ENCODE results near the gene PDE1C.
A peak's percentile ranks its signal among the peaks of the same experiment; 100 is the strongest.

PDE1C gene

GRCh38 chr7:31986878-31987518 lies 83.2 kb downstream of the PDE1C start:
- DNase-seq = peak; percentile 45

GRCh38 chr7:31982962-31983361 lies 87.2 kb downstream of the PDE1C start:
- DNase-seq = no peak

DNA sequence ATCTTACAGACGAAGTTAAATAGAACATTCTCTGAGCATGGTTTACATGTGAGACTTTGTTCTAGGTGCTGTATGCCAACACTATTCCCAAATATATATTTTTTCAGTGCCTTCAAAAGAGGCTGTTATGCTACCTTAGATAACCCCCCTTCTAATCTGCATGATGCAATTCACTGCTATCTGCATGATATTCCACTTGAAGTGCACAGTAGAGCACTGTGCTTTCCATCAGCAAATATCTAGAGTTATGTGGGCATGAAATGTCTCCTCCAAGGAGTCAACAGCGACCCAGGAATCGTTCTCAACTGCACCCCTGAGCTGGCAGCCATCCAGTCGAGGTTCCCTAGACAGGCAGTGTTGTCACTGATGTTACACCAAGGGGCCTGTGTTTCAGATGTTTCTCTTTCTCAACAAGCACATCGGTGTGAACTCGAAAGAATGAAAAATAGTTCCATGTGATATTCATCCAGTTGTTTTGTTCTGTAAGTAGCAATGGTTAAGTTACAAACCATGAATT lies 88.3 kb downstream of the PDE1C start:
- DNase-seq = no peak

- DNase-seq = no peak
Measured at GRCh38 chr7:31979690-31980330, 90.4 kb downstream of the PDE1C start.

- no peak for DNase-seq
Measured at GRCh38 chr7:31975546-31975945, 94.7 kb downstream of the PDE1C start.

DNA sequence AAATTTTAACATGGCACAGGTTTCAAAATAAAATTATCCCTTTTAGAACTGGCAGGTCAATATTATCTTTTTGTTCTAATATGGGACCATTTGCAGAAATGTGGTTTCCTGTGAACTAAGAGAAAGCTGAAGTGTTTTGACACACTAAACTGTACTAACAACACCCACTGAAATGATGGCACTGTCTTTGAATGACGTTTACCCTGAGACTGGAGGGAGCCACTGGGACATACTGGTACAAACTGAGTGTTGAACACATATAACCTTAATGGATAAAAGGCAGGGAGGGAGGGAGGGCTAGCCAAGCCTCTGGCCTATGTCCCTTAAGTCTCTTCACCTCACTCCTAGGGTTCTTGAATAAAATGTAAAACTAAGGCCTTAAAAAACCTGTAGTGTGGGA lies 95.9 kb downstream of the PDE1C start:
- DNase-seq = no peak

DNA sequence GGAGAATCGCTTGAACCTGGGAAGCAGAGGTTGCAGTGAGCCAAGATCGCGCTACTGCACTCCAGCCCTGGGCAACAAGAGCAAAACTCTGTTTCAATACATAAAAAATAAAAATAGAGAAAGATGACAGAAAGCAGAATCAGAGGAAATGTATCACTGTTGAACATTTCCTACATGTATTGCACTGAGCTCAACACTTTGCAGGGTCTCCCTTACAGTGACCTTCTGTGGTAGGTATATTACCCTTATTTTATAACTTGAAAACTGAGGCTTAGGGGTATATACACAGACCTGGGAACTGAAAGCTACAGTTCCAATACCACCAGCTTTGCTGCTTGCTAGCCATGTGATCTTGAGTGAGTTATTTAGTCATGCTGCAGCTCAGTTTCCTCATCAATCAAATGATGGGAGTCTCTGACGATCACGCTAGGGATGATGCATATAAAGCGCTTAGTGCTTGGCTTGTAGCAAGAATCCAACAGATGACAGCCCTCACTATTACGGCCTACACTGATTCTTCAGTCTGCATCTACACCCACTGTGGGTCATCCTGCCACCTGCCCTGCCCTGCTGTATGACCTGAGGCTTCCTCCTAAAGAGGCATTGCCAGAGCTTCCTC lies 99.0 kb downstream of the PDE1C start:
- DNase-seq = no peak

- DNase-seq = no peak
Measured at GRCh38 chr7:31970501-31970900, 99.7 kb downstream of the PDE1C start.

GRCh38 chr7:31963569-31964175 lies 106.5 kb downstream of the PDE1C start:
- no peak for DNase-seq

DNA sequence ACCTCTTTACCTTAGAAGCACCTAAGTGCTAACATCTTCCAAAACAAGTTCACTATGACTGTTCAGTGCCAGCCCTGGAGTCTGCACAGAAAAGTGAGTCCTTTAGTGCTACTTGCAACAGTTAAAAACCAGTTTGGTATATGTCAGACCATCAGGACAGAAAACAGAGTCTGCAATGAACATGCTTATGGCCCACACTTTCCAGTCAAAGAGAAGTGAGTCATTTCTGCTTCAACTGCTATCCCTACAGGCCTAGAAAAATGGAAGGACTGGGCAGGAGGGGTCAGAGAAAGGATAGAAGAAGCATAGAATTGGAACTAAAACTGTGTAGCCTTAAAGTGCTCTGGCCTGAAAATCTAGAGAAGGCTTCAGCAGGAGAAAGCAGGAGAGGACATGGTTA lies 108.0 kb downstream of the PDE1C start:
- no peak for DNase-seq

GRCh38 chr7:31958226-31958625 lies 112.0 kb downstream of the PDE1C start:
- DNase-seq = no peak

- no peak for DNase-seq
Measured at GRCh38 chr7:31957756-31958155, 112.5 kb downstream of the PDE1C start.

GRCh38 chr7:31957090-31957720 lies 113.0 kb downstream of the PDE1C start:
- no peak for DNase-seq

- DNase-seq = no peak
Measured at GRCh38 chr7:31955641-31956040, 114.6 kb downstream of the PDE1C start.

DNA sequence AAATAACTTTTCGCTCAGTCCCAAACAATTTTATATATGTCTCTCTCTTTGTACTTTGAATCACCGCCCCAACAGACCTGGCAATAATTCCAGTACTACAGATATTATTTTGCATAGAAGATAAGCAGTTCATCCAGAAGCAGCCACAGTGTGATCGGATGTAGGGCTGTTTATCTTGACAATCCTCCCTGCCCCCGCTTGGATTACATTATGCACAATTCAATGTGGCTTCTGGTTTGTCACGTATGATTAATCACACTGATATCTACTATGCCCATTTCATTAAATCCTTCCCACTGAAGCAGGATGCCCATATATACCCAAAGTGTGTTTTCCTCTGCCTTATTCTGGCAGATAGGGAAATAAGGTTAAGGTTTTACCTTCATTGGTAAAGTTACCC lies 115.2 kb downstream of the PDE1C start:
- no peak for DNase-seq

DNA sequence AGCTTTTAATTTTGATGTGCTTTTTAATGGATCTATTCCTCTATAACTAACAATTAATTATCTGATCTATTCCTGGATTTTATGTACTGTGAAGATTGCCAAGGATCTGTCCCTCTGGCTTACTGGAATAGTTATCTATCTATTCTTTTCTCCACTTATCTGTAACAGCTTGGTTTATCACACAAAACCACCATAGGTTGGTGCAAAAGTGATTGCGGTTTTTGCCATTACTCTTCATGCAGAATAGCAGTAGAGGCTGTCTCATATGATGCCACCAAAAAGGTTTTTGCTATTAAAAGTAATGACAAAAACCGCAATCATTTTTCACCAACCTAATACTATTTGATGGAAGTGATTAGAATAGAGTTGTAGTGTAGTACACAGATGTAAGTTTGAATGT lies 115.7 kb downstream of the PDE1C start:
- no peak for DNase-seq

- no peak for DNase-seq
Measured at GRCh38 chr7:31953432-31953831, 116.8 kb downstream of the PDE1C start.

DNA sequence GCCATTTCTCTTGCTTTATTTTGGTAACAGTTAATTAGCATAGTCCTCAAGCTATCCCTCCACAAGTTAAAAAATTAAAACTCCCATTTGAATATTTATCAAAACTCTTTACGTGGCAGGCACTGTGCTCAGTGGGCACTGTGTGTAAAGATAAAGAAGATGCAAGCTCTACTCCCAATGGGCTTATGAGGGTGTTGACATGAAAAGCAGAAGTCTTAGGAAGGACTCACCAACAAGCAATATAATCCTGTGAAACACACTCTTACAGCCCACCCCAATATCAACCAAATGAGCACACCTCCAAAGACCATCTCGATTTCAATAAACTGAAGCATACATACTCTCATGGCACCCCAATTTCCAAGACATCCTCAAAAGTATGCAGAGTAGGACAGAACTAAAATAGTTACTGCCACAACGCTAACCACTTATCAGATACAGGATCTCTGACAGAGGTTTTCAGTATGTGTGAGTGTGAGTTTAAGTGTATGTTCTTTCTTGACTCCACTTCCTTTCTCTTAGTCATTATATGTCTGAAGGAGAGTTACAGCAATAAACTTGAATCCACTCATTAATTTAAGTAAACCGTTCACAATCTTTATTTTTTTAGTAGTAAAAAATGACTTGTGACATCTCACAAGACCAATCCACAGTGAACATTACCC lies 120.0 kb downstream of the PDE1C start:
- no peak for DNase-seq

DNA sequence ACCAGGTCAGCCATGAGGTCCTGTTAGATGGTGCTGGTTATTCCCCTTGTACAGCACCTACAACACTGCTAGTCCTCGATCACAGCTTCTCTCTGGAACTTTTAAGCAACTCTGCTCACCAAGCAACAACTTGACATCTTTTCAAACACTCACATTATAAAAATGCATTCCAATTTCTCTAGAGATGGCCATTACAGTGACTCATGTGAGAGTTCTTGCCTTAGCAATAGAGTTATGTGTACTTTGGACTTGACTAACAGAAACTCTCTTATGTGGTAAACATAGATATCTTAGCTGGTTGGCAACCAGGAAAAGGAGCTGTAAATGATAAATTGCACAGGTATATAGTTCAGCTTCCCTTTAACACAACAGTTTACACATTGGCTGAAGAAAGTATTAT lies 122.2 kb downstream of the PDE1C start:
- DNase-seq = no peak

DNA sequence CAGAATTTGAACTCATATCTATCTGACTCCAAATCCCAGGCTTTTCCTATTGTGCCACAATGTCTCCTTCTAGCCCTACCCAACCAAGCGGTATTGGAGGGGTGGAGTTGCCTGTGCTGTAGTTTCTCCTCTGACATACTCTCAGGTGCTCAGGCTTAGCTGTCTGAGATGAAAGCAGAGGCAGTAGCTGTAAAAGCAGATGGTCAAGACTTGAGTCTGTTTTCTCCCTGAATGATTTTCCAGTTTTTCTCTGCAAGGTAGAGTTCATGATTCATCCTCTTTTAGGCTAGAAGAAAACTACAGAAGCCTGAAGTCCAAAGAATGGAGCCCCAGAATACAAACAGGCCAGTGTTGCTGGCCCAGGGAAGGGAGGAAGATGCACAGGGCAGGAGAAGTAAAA lies 130.0 kb downstream of the PDE1C start:
- no peak for DNase-seq

DNA sequence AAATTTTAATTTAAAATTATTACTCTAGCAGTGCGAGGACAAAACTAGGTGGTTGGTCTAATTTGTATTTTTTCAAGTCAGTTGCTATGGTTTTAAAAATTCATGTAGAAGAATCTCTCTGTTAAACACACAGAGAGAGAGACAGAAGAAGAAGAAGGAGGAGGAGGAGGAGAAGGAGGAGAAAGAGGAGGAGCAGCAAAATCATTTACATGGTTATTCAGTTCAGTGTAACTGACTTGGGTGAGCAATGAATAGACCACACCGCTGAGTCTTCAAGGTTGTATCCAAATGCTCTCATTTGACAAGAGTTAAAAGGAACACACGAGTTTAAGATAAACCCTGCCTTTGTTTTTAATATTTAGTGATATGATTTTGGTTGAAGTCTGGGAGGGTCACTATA lies 131.1 kb downstream of the PDE1C start:
- no peak for DNase-seq

- no peak for DNase-seq
Measured at GRCh38 chr7:31938650-31939049, 131.6 kb downstream of the PDE1C start.

DNA sequence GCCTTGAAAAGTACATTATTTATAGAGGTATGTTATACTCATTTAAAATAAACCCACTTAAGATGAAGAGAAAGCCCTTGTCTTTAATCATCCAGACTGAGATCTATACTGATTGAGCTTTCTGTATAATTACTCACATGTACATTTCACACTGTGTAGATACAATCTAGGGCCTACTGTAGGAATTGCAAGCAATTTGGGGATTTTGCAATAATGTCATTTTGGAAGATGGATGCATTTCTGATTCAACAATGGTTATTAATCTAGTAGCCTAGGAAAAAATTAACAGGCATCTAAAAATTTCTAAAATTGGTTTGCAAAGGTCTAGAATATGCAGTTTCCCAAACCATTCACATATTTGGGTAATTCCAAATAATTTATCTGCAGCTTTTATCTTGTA lies 132.2 kb downstream of the PDE1C start:
- no peak for DNase-seq
